ENCODE results near the gene MAD1L1.

Gene MAD1L1

DNA sequence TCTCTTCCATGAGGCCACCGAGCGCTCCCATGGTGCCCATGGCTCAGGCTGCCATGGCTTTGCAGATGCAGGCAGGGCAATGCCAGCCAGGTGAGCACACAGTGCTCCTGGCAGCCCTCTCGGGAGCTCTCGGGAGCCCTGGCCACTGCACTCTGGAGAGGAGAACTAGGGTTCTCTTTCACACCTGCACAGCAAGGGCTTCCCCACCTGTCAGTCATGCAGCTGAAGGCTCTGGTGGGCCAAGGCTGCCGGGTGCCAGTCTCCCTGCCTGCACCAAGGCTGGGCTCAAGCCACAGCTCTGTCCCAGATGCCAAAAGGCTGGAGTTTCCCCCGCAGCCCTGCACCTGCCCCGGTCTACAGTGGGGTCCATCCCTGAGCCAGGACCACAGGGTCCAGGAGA is 41.9 kb upstream of the MAD1L1 start:
- Histone ChIP-seq H3K4me2 (ENCODE audit: low read length) (no peak overlapping the region), H2BK120ac (ENCODE audit: insufficient read depth, low read length, poor library complexity) (no peak overlapping the region), H3K36me3 (ENCODE audit: control insufficient read depth in 1 of 2, insufficient read depth in 2 of 2, low read length in 2 of 2) (peaks cover 3 to 15% of the 10 kb centered on the region in 2 experiments), H4K8ac (ENCODE audit: low read depth, low read length) (no peak overlapping the region), H3K4me3 (ENCODE audit: low read depth, low read length) (no peak overlapping the region), H3K4me1 (ENCODE audit: control insufficient read depth in 1 of 2, insufficient read depth in 2 of 2, low read length in 2 of 2) (peaks cover 7 to 13% of the 10 kb centered on the region in 2 experiments), H2BK5ac (ENCODE audit: low read depth, low read length, poor library complexity) (no peak overlapping the region), H2AK5ac (ENCODE audit: low read length) (no peak overlapping the region), H3K4ac (ENCODE audit: low read depth, low read length) (no peak overlapping the region), H3K9me3 (ENCODE audit: insufficient read depth, low read depth, low read length) (peaks cover 2% of the 10 kb centered on the region), H3K79me1 (ENCODE audit: low read length) (no peaks in the 10 kb centered on the region), H3K27me3 (ENCODE audit: insufficient read depth, low read length) (no peaks in the 10 kb centered on the region), H3K9ac (ENCODE audit: low read length) (no peak overlapping the region), H3K14ac (ENCODE audit: low read length) (no peak overlapping the region), H3K18ac (ENCODE audit: low read length) (no peak overlapping the region), H2AFZ (ENCODE audit: insufficient read depth, low read length, poor library complexity) (no peak overlapping the region), H4K12ac (ENCODE audit: low read depth, low read length) (no peak overlapping the region), H2BK12ac (ENCODE audit: low read length) (no peak overlapping the region), H3K27ac (ENCODE audit: low read depth, low read length) (no peak overlapping the region), H4K91ac (ENCODE audit: low read depth, low read length) (no peak overlapping the region), H3K79me2 (ENCODE audit: control insufficient read depth, insufficient read depth, low read length, poor library complexity) (no peaks in the 10 kb centered on the region), H3K23ac (ENCODE audit: low read length) (no peak overlapping the region)
- no CpG with 5 or more reads among the region's 7 CpGs for WGBS (ENCODE audit: extremely low coverage, insufficient coverage, insufficient read length)
- DNase-seq: no peak

DNA sequence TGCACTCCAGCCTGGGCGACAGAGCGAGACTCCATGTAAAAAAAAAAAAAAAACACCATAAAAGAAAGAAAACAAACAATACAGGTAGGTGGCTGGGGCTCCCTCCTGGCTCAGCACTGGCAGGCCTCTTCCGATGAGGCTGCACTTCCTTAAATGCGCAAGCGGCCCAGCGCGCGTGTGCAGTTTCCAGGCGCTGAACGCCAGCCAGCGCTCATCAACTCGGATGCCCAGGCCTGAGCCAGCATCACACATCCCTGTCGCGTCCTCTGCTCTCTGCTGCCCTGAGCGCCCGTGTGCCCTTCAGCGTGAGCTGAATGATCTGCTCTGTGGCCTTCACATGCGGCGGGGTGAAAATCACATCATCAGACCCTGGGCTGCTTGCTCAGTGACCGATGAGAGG is 41.1 kb upstream of the MAD1L1 start:
- H4K91ac ChIP-seq (ENCODE audit: low read depth, low read length): no peak overlapping the region
- H3K4me3 ChIP-seq (ENCODE audit: low read depth, low read length): no peak overlapping the region
- no peak overlapping the region for H2AFZ ChIP-seq (ENCODE audit: insufficient read depth, low read length, poor library complexity)
- no CpG with 5 or more reads among the region's 20 CpGs for WGBS (ENCODE audit: extremely low coverage, insufficient coverage, insufficient read length)
- no peak overlapping the region for H3K27ac ChIP-seq (ENCODE audit: low read depth, low read length)
- no peaks in the 10 kb centered on the region for H3K27me3 ChIP-seq (ENCODE audit: insufficient read depth, low read length)
- DNase-seq: no peak
- no peak overlapping the region for H2AK5ac ChIP-seq (ENCODE audit: low read length)
- H2BK12ac ChIP-seq (ENCODE audit: low read length): no peak overlapping the region
- H3K4ac ChIP-seq (ENCODE audit: low read depth, low read length): no peak overlapping the region
- H4K8ac ChIP-seq (ENCODE audit: low read depth, low read length): no peak overlapping the region
- no peaks in the 10 kb centered on the region for H3K79me1 ChIP-seq (ENCODE audit: low read length)
- H3K4me1 ChIP-seq (ENCODE audit: control insufficient read depth in 1 of 2, insufficient read depth in 2 of 2, low read length in 2 of 2): peaks cover 9 to 16% of the 10 kb centered on the region in 2 experiments
- no peak overlapping the region for H3K4me2 ChIP-seq (ENCODE audit: low read length)
- H3K36me3 ChIP-seq (ENCODE audit: control insufficient read depth in 1 of 2, insufficient read depth in 2 of 2, low read length in 2 of 2): peaks cover 3 to 15% of the 10 kb centered on the region in 2 experiments
- no peak overlapping the region for H3K23ac ChIP-seq (ENCODE audit: low read length)
- H2BK5ac ChIP-seq (ENCODE audit: low read depth, low read length, poor library complexity): no peak overlapping the region
- no peak overlapping the region for H2BK120ac ChIP-seq (ENCODE audit: insufficient read depth, low read length, poor library complexity)
- H3K79me2 ChIP-seq (ENCODE audit: control insufficient read depth, insufficient read depth, low read length, poor library complexity): no peaks in the 10 kb centered on the region
- H3K9me3 ChIP-seq (ENCODE audit: insufficient read depth, low read depth, low read length): peaks cover 2% of the 10 kb centered on the region
- H3K9ac ChIP-seq (ENCODE audit: low read length): no peak overlapping the region
- no peak overlapping the region for H3K18ac ChIP-seq (ENCODE audit: low read length)
- no peak overlapping the region for H4K12ac ChIP-seq (ENCODE audit: low read depth, low read length)
- H3K14ac ChIP-seq (ENCODE audit: low read length): no peak overlapping the region

DNA sequence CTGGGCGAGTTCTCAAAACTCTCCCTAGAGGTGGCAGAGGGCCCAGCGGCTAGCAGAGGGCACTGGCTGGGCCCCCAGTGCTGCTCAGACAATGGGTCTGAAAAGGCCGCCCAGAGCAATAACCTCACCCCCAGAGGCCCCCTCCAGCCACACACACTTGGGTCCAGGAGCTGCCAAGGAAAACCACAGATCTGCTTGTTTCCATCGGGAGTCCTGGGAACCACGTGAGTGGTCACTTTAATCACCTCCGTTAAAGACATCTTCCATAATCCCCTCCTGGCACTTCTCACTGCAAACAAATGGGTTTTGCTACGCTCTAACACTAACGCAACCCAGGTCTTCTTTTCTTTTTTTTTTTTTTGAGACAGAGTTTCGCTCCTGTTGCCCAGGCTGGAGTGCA is 39.3 kb upstream of the MAD1L1 start:
- WGBS (ENCODE audit: extremely low coverage, insufficient coverage, insufficient read length): no CpG with 5 or more reads among the region's 9 CpGs
- H3K23ac ChIP-seq (ENCODE audit: low read length): no peak overlapping the region
- H3K4ac ChIP-seq (ENCODE audit: low read depth, low read length): no peak overlapping the region
- H3K14ac ChIP-seq (ENCODE audit: low read length): no peak overlapping the region
- no peak overlapping the region for H2BK120ac ChIP-seq (ENCODE audit: insufficient read depth, low read length, poor library complexity)
- no peaks in the 10 kb centered on the region for H3K79me2 ChIP-seq (ENCODE audit: control insufficient read depth, insufficient read depth, low read length, poor library complexity)
- no peak overlapping the region for H3K4me2 ChIP-seq (ENCODE audit: low read length)
- H3K9ac ChIP-seq (ENCODE audit: low read length): no peak overlapping the region
- H3K4me1 ChIP-seq (ENCODE audit: control insufficient read depth in 1 of 2, insufficient read depth in 2 of 2, low read length in 2 of 2): peaks cover 9 to 13% of the 10 kb centered on the region in 2 experiments
- peaks cover 2% of the 10 kb centered on the region for H3K9me3 ChIP-seq (ENCODE audit: insufficient read depth, low read depth, low read length)
- peaks cover 0 to 10% of the 10 kb centered on the region in 2 experiments for H3K36me3 ChIP-seq (ENCODE audit: control insufficient read depth in 1 of 2, insufficient read depth in 2 of 2, low read length in 2 of 2)
- H3K79me1 ChIP-seq (ENCODE audit: low read length): no peaks in the 10 kb centered on the region
- no peak for DNase-seq
- no peak overlapping the region for H4K12ac ChIP-seq (ENCODE audit: low read depth, low read length)
- H3K18ac ChIP-seq (ENCODE audit: low read length): no peak overlapping the region
- H2BK5ac ChIP-seq (ENCODE audit: low read depth, low read length, poor library complexity): no peak overlapping the region
- H3K27ac ChIP-seq (ENCODE audit: low read depth, low read length): no peak overlapping the region
- H3K4me3 ChIP-seq (ENCODE audit: low read depth, low read length): no peak overlapping the region
- no peaks in the 10 kb centered on the region for H3K27me3 ChIP-seq (ENCODE audit: insufficient read depth, low read length)
- no peak overlapping the region for H2BK12ac ChIP-seq (ENCODE audit: low read length)
- H4K8ac ChIP-seq (ENCODE audit: low read depth, low read length): no peak overlapping the region
- no peak overlapping the region for H4K91ac ChIP-seq (ENCODE audit: low read depth, low read length)
- no peak overlapping the region for H2AFZ ChIP-seq (ENCODE audit: insufficient read depth, low read length, poor library complexity)
- no peak overlapping the region for H2AK5ac ChIP-seq (ENCODE audit: low read length)

DNA sequence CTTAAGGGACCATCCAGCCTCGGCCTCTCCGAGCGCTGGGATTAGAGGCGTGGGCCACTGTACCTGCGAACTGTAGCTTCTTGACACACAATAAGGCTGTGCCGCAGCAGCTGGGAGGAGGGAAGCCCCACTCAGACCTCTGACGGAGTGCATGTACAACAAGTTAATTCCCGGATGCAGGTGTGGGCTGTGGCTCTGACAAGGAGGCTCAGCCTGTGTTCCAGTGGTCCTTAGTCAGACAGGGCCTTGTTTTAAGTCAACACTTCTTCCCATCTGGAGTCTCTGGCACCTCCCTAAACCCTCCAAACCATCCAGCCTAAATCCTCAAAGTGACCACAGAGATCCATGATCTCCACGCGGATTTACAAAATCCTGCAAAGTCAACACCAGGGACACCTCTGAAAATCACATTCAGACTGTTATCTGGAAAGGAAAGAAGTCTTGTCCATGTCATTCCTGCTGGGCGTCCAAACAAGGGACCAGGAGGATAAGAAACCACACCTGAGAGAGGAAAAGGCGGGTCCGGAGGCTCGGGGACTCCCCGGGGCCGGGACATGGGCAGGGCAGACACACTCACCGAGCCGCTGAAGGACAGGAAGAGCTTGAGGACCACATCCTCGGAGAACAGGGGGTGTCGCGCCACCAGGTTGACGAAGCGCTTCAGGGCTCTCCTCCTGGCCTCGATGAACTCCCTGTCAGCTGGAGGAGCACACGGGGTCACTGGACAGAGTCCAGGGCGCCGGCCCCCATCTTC is 38.7 kb upstream of the MAD1L1 start:
- WGBS (ENCODE audit: extremely low coverage, insufficient coverage, insufficient read length): no CpG with 5 or more reads among the region's 27 CpGs
- Histone ChIP-seq H3K23ac (ENCODE audit: low read length) (no peak overlapping the region), H3K4me1 (ENCODE audit: control insufficient read depth in 1 of 2, insufficient read depth in 2 of 2, low read length in 2 of 2) (peaks cover 12 to 13% of the 10 kb centered on the region in 2 experiments), H4K8ac (ENCODE audit: low read depth, low read length) (no peak overlapping the region), H3K18ac (ENCODE audit: low read length) (no peak overlapping the region), H3K27ac (ENCODE audit: low read depth, low read length) (no peak overlapping the region), H4K91ac (ENCODE audit: low read depth, low read length) (no peak overlapping the region), H3K14ac (ENCODE audit: low read length) (no peak overlapping the region), H2BK120ac (ENCODE audit: insufficient read depth, low read length, poor library complexity) (no peak overlapping the region), H4K12ac (ENCODE audit: low read depth, low read length) (no peak overlapping the region), H2AFZ (ENCODE audit: insufficient read depth, low read length, poor library complexity) (no peak overlapping the region), H3K4me2 (ENCODE audit: low read length) (no peak overlapping the region), H2BK12ac (ENCODE audit: low read length) (no peak overlapping the region), H3K79me1 (ENCODE audit: low read length) (no peaks in the 10 kb centered on the region), H2BK5ac (ENCODE audit: low read depth, low read length, poor library complexity) (no peak overlapping the region), H3K4me3 (ENCODE audit: low read depth, low read length) (no peak overlapping the region), H3K27me3 (ENCODE audit: insufficient read depth, low read length) (no peaks in the 10 kb centered on the region), H3K4ac (ENCODE audit: low read depth, low read length) (no peak overlapping the region), H2AK5ac (ENCODE audit: low read length) (no peak overlapping the region), H3K9me3 (ENCODE audit: insufficient read depth, low read depth, low read length) (peaks cover 2% of the 10 kb centered on the region), H3K36me3 (ENCODE audit: control insufficient read depth in 1 of 2, insufficient read depth in 2 of 2, low read length in 2 of 2) (peaks cover 0 to 10% of the 10 kb centered on the region in 2 experiments), H3K79me2 (ENCODE audit: control insufficient read depth, insufficient read depth, low read length, poor library complexity) (no peaks in the 10 kb centered on the region), H3K9ac (ENCODE audit: low read length) (no peak overlapping the region)
- no peak for DNase-seq

All from trophoblast cell (in vitro differentiated cells and primary cell).